Astrocyte (in vitro differentiated cells and primary cell): ENCODE data around the gene ISLR. TPM values are rescaled to one million over a fixed set of nuclear protein-coding genes. Genes with fewer than 3 reads are reported as not detected.

Experiments
- DNase-seq: peaks from one replicate; pipeline ENCODE4 v3.0.0-alpha.2; 2010; ENCODE audit warnings: low read depth
- FAIRE-seq: peaks from 2 replicates; lab custom pipeline; 2011; peaks lifted over from hg19 to GRCh38; lab: Jason Lieb, UNC
- H2AFZ ChIP-seq: 2 replicates; pipeline ENCODE4 v1.6.0; 2012; ENCODE audit warnings: low read depth, low read length, inconsistent platforms
- H3K27ac ChIP-seq: 2 replicates; pipeline ENCODE4 v1.5.1; 2011; ENCODE audit warnings: low read depth, low read length, inconsistent platforms
- H3K27me3 ChIP-seq: 2 replicates; pipeline ENCODE4 v1.6.0; 2011; ENCODE audit warnings: low read length, inconsistent platforms; ENCODE audit not compliant: insufficient read depth
- H3K36me3 ChIP-seq: 2 replicates; pipeline ENCODE4 v1.5.1; 2011; ENCODE audit warnings: low read length, inconsistent platforms; ENCODE audit not compliant: insufficient read depth
- H3K4me1 ChIP-seq: 2 replicates; pipeline ENCODE4 v1.5.1; 2011; ENCODE audit warnings: low read length, inconsistent platforms; ENCODE audit not compliant: insufficient read depth
- H3K4me2 ChIP-seq: 2 replicates; pipeline ENCODE4 v1.6.0; 2012; ENCODE audit warnings: low read length, inconsistent platforms
- H3K4me3 ChIP-seq: 2 replicates; pipeline ENCODE4 v1.5.1; 2011; ENCODE audit warnings: low read depth, mild to moderate bottlenecking, low read length, inconsistent platforms; ENCODE audit not compliant: insufficient read depth
- H3K79me2 ChIP-seq: 2 replicates; pipeline ENCODE4 v1.6.0; 2012; ENCODE audit warnings: mild to moderate bottlenecking, low read length, inconsistent platforms; ENCODE audit not compliant: insufficient read depth
- H3K9ac ChIP-seq: 2 replicates; pipeline ENCODE4 v1.6.0; 2012; ENCODE audit warnings: mild to moderate bottlenecking, low read length, inconsistent platforms
- H3K9me3 ChIP-seq: 2 replicates; pipeline ENCODE4 v1.5.1; 2012; ENCODE audit warnings: low read depth, mild to moderate bottlenecking, low read length, inconsistent platforms; ENCODE audit not compliant: insufficient read depth
- H4K20me1 ChIP-seq: 2 replicates; pipeline ENCODE4 v1.6.0; 2012; ENCODE audit warnings: low read length, inconsistent platforms; ENCODE audit not compliant: insufficient read depth
- H3K27ac Mint-ChIP-seq: one replicate; pipeline ENCODE4 v1.8.0; 2021; ENCODE audit warnings: mild to moderate bottlenecking, mixed read lengths; ENCODE audit not compliant: unreplicated experiment
- H3K27me3 Mint-ChIP-seq: one replicate; pipeline ENCODE4 v1.8.0; 2021; ENCODE audit warnings: low read depth, mixed read lengths; ENCODE audit not compliant: unreplicated experiment
- H3K36me3 Mint-ChIP-seq: one replicate; pipeline ENCODE4 v1.8.0; 2021; ENCODE audit warnings: low read depth, mixed read lengths; ENCODE audit not compliant: unreplicated experiment
- H3K4me1 Mint-ChIP-seq: one replicate; pipeline ENCODE4 v1.8.0; 2021; ENCODE audit warnings: low read depth, mixed read lengths; ENCODE audit not compliant: unreplicated experiment
- H3K4me3 Mint-ChIP-seq: one replicate; pipeline ENCODE4 v1.8.0; 2021; ENCODE audit warnings: mild to moderate bottlenecking, moderate library complexity, mixed read lengths; ENCODE audit not compliant: unreplicated experiment
- H3K9me3 Mint-ChIP-seq: one replicate; pipeline ENCODE4 v1.8.0; 2021; ENCODE audit warnings: mild to moderate bottlenecking, mixed read lengths; ENCODE audit not compliant: unreplicated experiment
- CTCF ChIP-seq: IDR thresholded peaks from 2 replicates; pipeline ENCODE4 v1.5.1; 2011; ENCODE audit warnings: low read depth, mild to moderate bottlenecking, inconsistent platforms, low read length, moderate library complexity; ENCODE audit not compliant: insufficient read depth
- EZH2 ChIP-seq: IDR thresholded peaks from 2 replicates; pipeline ENCODE4 v1.6.1; 2012; ENCODE audit warnings: mild to moderate bottlenecking, low read length, inconsistent platforms; ENCODE audit not compliant: insufficient read depth
- total RNA-seq: library from RNA; stranded (reverse); gene quantifications from 2 replicates; pipeline ENCODE4 v1.2.1, GENCODE V29; 2021

Gene ISLR
- total RNA-seq, 1 donor from 2014 or later: 1.6 TPM

DNA sequence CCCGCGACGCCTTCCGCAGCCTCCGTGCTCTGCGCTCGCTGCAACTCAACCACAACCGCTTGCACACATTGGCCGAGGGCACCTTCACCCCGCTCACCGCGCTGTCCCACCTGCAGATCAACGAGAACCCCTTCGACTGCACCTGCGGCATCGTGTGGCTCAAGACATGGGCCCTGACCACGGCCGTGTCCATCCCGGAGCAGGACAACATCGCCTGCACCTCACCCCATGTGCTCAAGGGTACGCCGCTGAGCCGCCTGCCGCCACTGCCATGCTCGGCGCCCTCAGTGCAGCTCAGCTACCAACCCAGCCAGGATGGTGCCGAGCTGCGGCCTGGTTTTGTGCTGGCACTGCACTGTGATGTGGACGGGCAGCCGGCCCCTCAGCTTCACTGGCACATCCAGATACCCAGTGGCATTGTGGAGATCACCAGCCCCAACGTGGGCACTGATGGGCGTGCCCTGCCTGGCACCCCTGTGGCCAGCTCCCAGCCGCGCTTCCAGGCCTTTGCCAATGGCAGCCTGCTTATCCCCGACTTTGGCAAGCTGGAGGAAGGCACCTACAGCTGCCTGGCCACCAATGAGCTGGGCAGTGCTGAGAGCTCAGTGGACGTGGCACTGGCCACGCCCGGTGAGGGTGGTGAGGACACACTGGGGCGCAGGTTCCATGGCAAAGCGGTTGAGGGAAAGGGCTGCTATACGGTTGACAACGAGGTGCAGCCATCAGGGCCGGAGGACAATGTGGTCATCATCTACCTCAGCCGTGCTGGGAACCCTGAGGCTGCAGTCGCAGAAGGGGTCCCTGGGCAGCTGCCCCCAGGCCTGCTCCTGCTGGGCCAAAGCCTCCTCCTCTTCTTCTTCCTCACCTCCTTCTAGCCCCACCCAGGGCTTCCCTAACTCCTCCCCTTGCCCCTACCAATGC lies 2.0 kb downstream of the ISLR start:
- Histone ChIP-seq H4K20me1 (no peaks in the 10 kb centered on the region), H3K27ac (no peak overlapping the region), H3K79me2 (no peaks in the 10 kb centered on the region), H3K9ac (no peak overlapping the region), H3K27me3 (no peaks in the 10 kb centered on the region), H2AFZ (no peak overlapping the region), H3K4me3 (no peak overlapping the region), H3K9me3 (no peaks in the 10 kb centered on the region), H3K36me3 (no peaks in the 10 kb centered on the region), H3K4me1 (peaks cover 63% of the 10 kb centered on the region), H3K4me2 (no peak overlapping the region)
- TF ChIP-seq EZH2: no peak
- no peak for TF ChIP-seq CTCF
- DNase-seq: no peak
- Mint-ChIP-seq H3K27me3 (peaks cover 15% of the 10 kb centered on the region), H3K4me3 (no peak overlapping the region), H3K9me3 (peaks cover 6% of the 10 kb centered on the region), H3K36me3 (peaks cover 3% of the 10 kb centered on the region), H3K27ac (no peak overlapping the region), H3K4me1 (peaks cover 41% of the 10 kb centered on the region)
- no peak for FAIRE-seq

GRCh38 chr15:74176262-74177214 lies 3.0 kb downstream of the ISLR start:
- no peaks in the 10 kb centered on the region for H4K20me1 ChIP-seq
- no peak overlapping the region for H3K4me3 Mint-ChIP-seq
- H3K36me3 ChIP-seq: no peaks in the 10 kb centered on the region
- H2AFZ ChIP-seq: no peak overlapping the region
- peaks cover 7% of the 10 kb centered on the region for H3K9me3 Mint-ChIP-seq
- H3K36me3 Mint-ChIP-seq: peaks cover 6% of the 10 kb centered on the region
- H3K27ac ChIP-seq: no peak overlapping the region
- no peaks in the 10 kb centered on the region for H3K79me2 ChIP-seq
- TF ChIP-seq EZH2 (no peak), CTCF (no peak)
- no peaks in the 10 kb centered on the region for H3K9me3 ChIP-seq
- FAIRE-seq (no peak), DNase-seq (no peak)
- H3K27me3 ChIP-seq: no peaks in the 10 kb centered on the region
- H3K4me3 ChIP-seq: no peak overlapping the region
- H3K4me1 Mint-ChIP-seq: peaks cover 41% of the 10 kb centered on the region
- H3K4me1 ChIP-seq: peaks cover 69% of the 10 kb centered on the region
- H3K9ac ChIP-seq: peak overlapping the region; percentile 45
- peak overlapping the region; percentile 59 for H3K4me2 ChIP-seq
- H3K27ac Mint-ChIP-seq: no peak overlapping the region
- peaks cover 18% of the 10 kb centered on the region for H3K27me3 Mint-ChIP-seq
